ENCODE results near the gene HOXA10.

HOXA10 gene

DNA sequence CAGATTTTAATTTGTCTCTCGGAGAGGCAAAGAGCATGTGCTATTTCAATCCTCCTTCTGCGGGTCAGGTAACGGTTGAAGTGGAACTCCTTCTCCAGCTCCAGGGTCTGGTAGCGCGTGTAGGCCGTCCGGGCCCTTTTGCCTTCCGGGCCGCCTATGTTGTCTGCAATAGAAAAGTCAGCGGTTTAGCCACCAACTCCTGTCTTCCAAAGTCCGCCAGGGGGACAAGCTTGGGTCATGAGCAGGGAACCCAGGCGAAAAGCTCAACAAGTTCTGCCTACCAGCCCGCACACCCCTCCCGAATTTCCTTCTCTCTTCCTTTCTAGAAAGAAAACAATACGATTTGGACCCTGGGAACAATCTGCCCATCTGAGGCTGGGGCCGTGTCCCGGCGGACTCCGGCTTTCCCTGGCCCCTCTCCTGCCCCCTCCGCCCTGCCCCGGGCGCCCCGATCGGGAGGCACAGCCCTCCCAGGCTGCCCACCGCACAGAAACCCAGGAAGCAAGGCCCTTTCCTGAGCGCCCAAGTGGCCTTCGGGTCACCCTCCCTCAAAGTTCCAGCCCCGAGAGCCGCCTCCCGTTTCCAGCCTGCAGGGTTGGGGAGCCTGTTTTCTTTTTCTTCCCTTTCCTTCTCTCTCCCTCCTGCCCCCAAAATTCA lies 32.1 kb downstream of the HOXA10 start:
- Histone ChIP-seq H3K27me3 (ENCODE audit: insufficient read depth, low read length) (peaks cover 100% of the 10 kb centered on the region), H3K4me1 (ENCODE audit: insufficient read depth, low read length) (peaks cover 3% of the 10 kb centered on the region; the same call in 1 of the 2 replicates), H3K36me3 (ENCODE audit: insufficient read depth, low read length) (no peaks in the 10 kb centered on the region), H3K9ac (ENCODE audit: low read depth, low read length) (no peak overlapping the region), H3K27ac (ENCODE audit: low read depth, low read length) (no peak overlapping the region), H3K4me3 (ENCODE audit: low read length) (no peak overlapping the region), H3K9me3 (ENCODE audit: insufficient read depth, low read depth, low read length) (no peaks in the 10 kb centered on the region)
- 3% methylated on average over 30 of the region's 30 CpGs for WGBS

- WGBS, result 31% methylated on average over 16 of the region's 18 CpGs
- no peaks in the 10 kb centered on the region for H3K36me3 ChIP-seq (ENCODE audit: insufficient read depth, low read length)
- no peak overlapping the region for H3K27ac ChIP-seq (ENCODE audit: low read depth, low read length)
- peaks cover 3% of the 10 kb centered on the region; the same call in 1 of the 2 replicates for H3K4me1 ChIP-seq (ENCODE audit: insufficient read depth, low read length)
- H3K27me3 ChIP-seq (ENCODE audit: insufficient read depth, low read length), result peaks cover 100% of the 10 kb centered on the region
- no peak overlapping the region for H3K4me3 ChIP-seq (ENCODE audit: low read length)
- no peak overlapping the region for H3K9ac ChIP-seq (ENCODE audit: low read depth, low read length)
- H3K9me3 ChIP-seq (ENCODE audit: insufficient read depth, low read depth, low read length), result no peaks in the 10 kb centered on the region
Observed at GRCh38 chr7:27141137-27141922, 32.8 kb downstream of the HOXA10 start.

DNA sequence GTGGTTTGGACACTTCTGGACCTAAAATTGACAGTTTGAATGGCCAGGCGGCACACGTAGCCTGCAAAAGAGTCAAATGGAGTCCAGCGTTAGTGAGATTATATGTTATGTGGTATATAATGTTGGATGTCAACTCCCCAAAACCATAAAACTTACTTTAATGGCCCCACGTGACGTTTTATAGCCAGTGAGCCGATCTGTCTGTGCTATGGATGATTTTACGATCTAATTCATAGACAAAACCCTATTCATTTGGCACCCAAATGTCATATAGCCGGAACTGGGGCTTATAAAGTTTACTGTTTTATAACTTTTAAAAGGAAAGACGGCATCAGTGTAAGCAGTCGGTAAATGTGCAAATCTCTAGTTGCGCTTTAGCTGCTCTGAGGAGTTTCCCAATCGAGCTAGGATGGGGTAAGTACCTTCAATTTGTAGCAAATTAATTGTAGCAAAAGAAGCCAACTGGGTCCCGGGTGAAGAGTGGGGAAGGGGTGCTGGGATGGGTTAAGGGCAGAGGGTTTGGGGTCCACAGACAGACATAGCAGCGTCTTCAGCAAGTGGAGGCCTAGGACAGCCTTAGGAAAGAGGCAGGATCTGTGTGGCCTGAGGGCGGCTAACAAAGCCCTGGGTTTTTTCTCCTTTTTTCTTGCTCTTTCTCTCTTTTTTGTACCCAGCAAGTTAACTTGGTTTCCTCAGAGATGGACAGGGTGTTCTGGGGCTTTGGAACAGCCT lies 33.8 kb downstream of the HOXA10 start:
- Histone ChIP-seq H3K4me3 (ENCODE audit: low read length) (no peak overlapping the region), H3K36me3 (ENCODE audit: insufficient read depth, low read length) (no peaks in the 10 kb centered on the region), H3K27ac (ENCODE audit: low read depth, low read length) (no peak overlapping the region), H3K27me3 (ENCODE audit: insufficient read depth, low read length) (peaks cover 100% of the 10 kb centered on the region), H3K4me1 (ENCODE audit: insufficient read depth, low read length) (peaks cover 3% of the 10 kb centered on the region; the same call in 1 of the 2 replicates), H3K9ac (ENCODE audit: low read depth, low read length) (no peak overlapping the region), H3K9me3 (ENCODE audit: insufficient read depth, low read depth, low read length) (no peaks in the 10 kb centered on the region)
- WGBS, result 28% methylated on average over 15 of the region's 15 CpGs

GRCh38 chr7:27139334-27140125 lies 34.6 kb downstream of the HOXA10 start:
- H3K4me3 ChIP-seq (ENCODE audit: low read length), result no peak overlapping the region
- peaks cover 100% of the 10 kb centered on the region for H3K27me3 ChIP-seq (ENCODE audit: insufficient read depth, low read length)
- H3K36me3 ChIP-seq (ENCODE audit: insufficient read depth, low read length), result no peaks in the 10 kb centered on the region
- H3K9ac ChIP-seq (ENCODE audit: low read depth, low read length), result no peak overlapping the region
- no peak overlapping the region for H3K27ac ChIP-seq (ENCODE audit: low read depth, low read length)
- H3K9me3 ChIP-seq (ENCODE audit: insufficient read depth, low read depth, low read length), result no peaks in the 10 kb centered on the region
- H3K4me1 ChIP-seq (ENCODE audit: insufficient read depth, low read length), result peaks cover 3% of the 10 kb centered on the region; the same call in 1 of the 2 replicates
- 1% methylated on average over 53 of the region's 53 CpGs for WGBS

DNA sequence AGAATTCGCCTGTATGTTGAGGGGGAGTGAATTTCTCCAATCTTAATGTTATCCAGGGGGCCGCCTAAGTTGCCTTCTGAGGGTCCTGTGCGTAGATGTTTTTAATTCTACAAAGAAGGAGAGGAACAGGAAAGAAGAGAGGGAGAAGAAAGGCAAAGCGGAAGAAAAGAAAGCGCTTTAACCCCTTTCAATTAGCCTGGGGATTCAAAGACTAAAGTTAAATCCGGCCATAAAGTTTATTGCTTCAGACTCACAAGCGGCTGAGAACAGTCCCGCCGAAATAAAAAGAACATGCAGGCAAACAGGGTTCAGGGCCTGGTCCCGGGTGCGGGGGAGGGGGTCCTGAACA lies 35.2 kb downstream of the HOXA10 start:
- no peak overlapping the region for H3K27ac ChIP-seq (ENCODE audit: low read depth, low read length)
- peaks cover 100% of the 10 kb centered on the region for H3K27me3 ChIP-seq (ENCODE audit: insufficient read depth, low read length)
- H3K4me1 ChIP-seq (ENCODE audit: insufficient read depth, low read length), result peaks cover 3% of the 10 kb centered on the region; the same call in 1 of the 2 replicates
- no peak overlapping the region for H3K4me3 ChIP-seq (ENCODE audit: low read length)
- H3K9me3 ChIP-seq (ENCODE audit: insufficient read depth, low read depth, low read length), result no peaks in the 10 kb centered on the region
- H3K9ac ChIP-seq (ENCODE audit: low read depth, low read length), result no peak overlapping the region
- no peaks in the 10 kb centered on the region for H3K36me3 ChIP-seq (ENCODE audit: insufficient read depth, low read length)
- WGBS, result 6% methylated on average over 11 of the region's 11 CpGs

DNA sequence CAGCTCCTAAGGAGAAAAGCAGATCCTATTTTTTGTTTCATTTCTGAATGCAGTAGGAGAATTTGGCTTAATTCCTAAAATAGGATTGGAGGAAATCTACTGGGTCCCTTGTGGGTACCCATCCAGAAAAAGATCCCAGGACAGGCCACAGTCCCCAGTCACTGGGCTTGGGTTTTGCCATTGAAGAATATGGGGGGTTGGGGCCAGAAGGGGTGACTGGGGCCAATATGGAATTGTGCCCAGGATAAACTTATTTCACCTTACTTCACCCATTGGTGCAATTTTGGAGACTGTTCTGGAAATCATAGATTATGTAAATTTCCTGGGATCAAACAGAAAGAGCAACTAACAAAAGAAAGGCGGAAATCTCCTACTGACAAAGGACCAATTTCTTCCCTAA lies 35.6 kb downstream of the HOXA10 start:
- H3K4me1 ChIP-seq (ENCODE audit: insufficient read depth, low read length), result peaks cover 3% of the 10 kb centered on the region; the same call in 1 of the 2 replicates
- 27% methylated on average over 1 of the region's 1 CpG for WGBS

GRCh38 chr7:27137640-27138315 lies 36.3 kb downstream of the HOXA10 start:
- no peak overlapping the region for H3K9ac ChIP-seq (ENCODE audit: low read depth, low read length)
- H3K27me3 ChIP-seq (ENCODE audit: insufficient read depth, low read length), result peaks cover 100% of the 10 kb centered on the region
- no peaks in the 10 kb centered on the region for H3K36me3 ChIP-seq (ENCODE audit: insufficient read depth, low read length)
- H3K4me1 ChIP-seq (ENCODE audit: insufficient read depth, low read length), result no peaks in the 10 kb centered on the region
- no peaks in the 10 kb centered on the region for H3K9me3 ChIP-seq (ENCODE audit: insufficient read depth, low read depth, low read length)
- 61% methylated on average over 2 of the region's 2 CpGs for WGBS
- no peak overlapping the region for H3K4me3 ChIP-seq (ENCODE audit: low read length)
- H3K27ac ChIP-seq (ENCODE audit: low read depth, low read length), result no peak overlapping the region

More for the DNA sequence above, 35.6 kb downstream of the HOXA10 start:
- no peaks in the 10 kb centered on the region for H3K9me3 ChIP-seq (ENCODE audit: insufficient read depth, low read depth, low read length)
- peaks cover 100% of the 10 kb centered on the region for H3K27me3 ChIP-seq (ENCODE audit: insufficient read depth, low read length)
- H3K27ac ChIP-seq (ENCODE audit: low read depth, low read length), result no peak overlapping the region
- no peak overlapping the region for H3K9ac ChIP-seq (ENCODE audit: low read depth, low read length)
- no peak overlapping the region for H3K4me3 ChIP-seq (ENCODE audit: low read length)
- H3K36me3 ChIP-seq (ENCODE audit: insufficient read depth, low read length), result no peaks in the 10 kb centered on the region

- H3K27ac ChIP-seq (ENCODE audit: low read depth, low read length), result no peak overlapping the region
- no peak overlapping the region for H3K9ac ChIP-seq (ENCODE audit: low read depth, low read length)
- H3K9me3 ChIP-seq (ENCODE audit: insufficient read depth, low read depth, low read length), result no peaks in the 10 kb centered on the region
- H3K4me1 ChIP-seq (ENCODE audit: insufficient read depth, low read length), result no peaks in the 10 kb centered on the region
- H3K27me3 ChIP-seq (ENCODE audit: insufficient read depth, low read length), result peaks cover 100% of the 10 kb centered on the region
- 25% methylated on average over 2 of the region's 2 CpGs for WGBS
- H3K4me3 ChIP-seq (ENCODE audit: low read length), result no peak overlapping the region
- H3K36me3 ChIP-seq (ENCODE audit: insufficient read depth, low read length), result no peaks in the 10 kb centered on the region
Observed at GRCh38 chr7:27134392-27134791, 39.7 kb downstream of the HOXA10 start.

DNA sequence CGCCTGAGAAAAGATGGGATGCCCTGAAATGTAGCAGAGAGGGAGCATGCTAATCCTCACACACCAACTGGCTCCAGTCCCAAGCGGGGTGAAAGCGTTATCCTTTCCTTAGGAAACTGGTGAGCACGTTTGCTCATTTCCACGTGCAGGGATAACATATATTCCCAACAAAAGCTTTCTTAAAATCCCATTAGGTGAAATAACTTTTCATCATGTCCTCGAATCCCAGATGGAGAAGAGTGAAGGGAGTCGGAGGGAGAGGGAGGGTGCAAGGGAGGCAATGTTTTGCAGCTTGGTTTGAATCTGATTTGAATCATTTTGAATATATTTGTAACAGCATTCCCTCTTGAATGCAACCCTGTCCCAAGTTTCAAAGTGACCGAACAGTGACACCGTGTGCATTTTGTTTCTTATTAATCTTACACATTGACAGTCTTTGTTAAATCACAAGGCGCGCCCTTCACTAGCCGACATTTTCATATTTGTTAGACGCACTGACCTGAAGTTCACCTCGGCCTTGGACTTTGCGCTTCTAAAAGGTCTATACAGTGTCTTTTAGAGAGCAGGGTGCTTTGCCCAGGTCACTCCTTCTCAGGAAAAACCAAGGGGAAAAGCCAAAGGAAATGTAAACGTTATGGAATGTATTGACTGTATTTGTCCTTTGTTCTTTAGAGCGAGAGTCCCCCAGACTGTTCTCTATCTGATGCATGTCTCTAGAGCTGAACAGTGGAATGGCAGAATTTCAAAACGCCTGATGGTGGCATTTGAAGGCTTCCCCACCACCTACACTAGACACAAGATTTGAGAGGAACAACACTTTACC lies 40.5 kb downstream of the HOXA10 start:
- Histone ChIP-seq H3K4me3 (ENCODE audit: low read length) (no peak overlapping the region), H3K9ac (ENCODE audit: low read depth, low read length) (no peak overlapping the region), H3K36me3 (ENCODE audit: insufficient read depth, low read length) (no peaks in the 10 kb centered on the region), H3K27me3 (ENCODE audit: insufficient read depth, low read length) (peaks cover 100% of the 10 kb centered on the region), H3K4me1 (ENCODE audit: insufficient read depth, low read length) (no peaks in the 10 kb centered on the region), H3K27ac (ENCODE audit: low read depth, low read length) (no peak overlapping the region), H3K9me3 (ENCODE audit: insufficient read depth, low read depth, low read length) (no peaks in the 10 kb centered on the region)
- WGBS, result 13% methylated on average over 18 of the region's 18 CpGs

DNA sequence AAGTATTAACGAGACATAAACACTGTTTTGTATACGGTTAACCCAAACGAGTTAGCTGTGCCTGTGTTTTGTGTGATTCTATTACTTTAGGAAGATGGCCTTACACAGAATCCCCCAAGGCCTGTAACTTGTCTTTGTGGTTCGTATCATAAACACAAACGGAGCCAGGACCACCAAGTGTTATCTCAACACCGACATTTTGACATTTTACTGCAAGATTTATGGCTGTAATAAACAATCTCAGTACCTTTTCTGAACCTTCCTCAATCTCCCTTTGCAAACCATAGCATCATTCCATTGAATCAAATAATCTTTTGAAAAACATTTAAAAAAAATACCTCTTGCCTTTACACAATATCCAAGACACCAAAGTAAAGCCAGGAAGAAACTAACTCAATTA lies 41.1 kb downstream of the HOXA10 start:
- H3K4me1 ChIP-seq (ENCODE audit: insufficient read depth, low read length), result no peaks in the 10 kb centered on the region
- H3K36me3 ChIP-seq (ENCODE audit: insufficient read depth, low read length), result no peaks in the 10 kb centered on the region
- H3K4me3 ChIP-seq (ENCODE audit: low read length), result no peak overlapping the region
- peaks cover 100% of the 10 kb centered on the region for H3K27me3 ChIP-seq (ENCODE audit: insufficient read depth, low read length)
- WGBS, result 22% methylated on average over 6 of the region's 6 CpGs
- no peaks in the 10 kb centered on the region for H3K9me3 ChIP-seq (ENCODE audit: insufficient read depth, low read depth, low read length)
- no peak overlapping the region for H3K9ac ChIP-seq (ENCODE audit: low read depth, low read length)
- H3K27ac ChIP-seq (ENCODE audit: low read depth, low read length), result no peak overlapping the region

Measured in HUES64 (cell line).